Fibroblast of pulmonary artery (primary cell): ENCODE data around the gene BEAN1.
A peak's percentile ranks its signal among the peaks of the same experiment; 100 is the strongest.

Experiments used
- DNase-seq: peaks from one replicate; pipeline ENCODE4 v3.0.0-alpha.2; 2010; ENCODE audit warnings: low read depth
- H3K4me3 ChIP-seq: replicated peaks from 2 replicates; pipeline ENCODE4 v1.5.1; 2011; ENCODE audit warnings: low read depth, mild to moderate bottlenecking, control low read depth, low read length, moderate library complexity
- TF ChIP-seq, protein P1 (sequence below): IDR thresholded peaks from 2 replicates; pipeline ENCODE4 v1.5.1; 2011; ENCODE audit warnings: mild to moderate bottlenecking, control low read depth, low read length, inconsistent platforms; ENCODE audit errors: missing control alignments

Gene BEAN1

DNA sequence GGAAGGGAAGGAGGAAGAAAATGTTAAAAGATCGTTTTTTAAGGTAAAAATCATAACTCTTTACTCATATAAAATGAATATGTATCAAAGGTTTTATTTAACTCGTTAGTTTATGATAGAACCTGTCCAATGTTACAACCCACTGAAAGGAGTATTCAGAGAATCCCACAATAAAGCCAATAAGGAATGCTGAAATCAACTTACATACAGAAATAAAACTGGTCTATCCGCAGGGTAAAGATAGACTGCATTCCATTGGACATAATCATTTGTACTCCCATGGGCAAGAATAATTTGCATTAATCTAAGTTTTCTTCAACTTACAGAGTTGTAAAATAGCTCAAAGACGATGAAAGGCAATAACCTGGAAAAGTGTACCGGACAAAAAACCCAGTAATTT lies 17.9 kb upstream of the BEAN1 start:
- peak; percentile 78 for DNase-seq
- H3K4me3 ChIP-seq: peak overlapping the region; percentile 43
- TF ChIP-seq, protein P1, sequence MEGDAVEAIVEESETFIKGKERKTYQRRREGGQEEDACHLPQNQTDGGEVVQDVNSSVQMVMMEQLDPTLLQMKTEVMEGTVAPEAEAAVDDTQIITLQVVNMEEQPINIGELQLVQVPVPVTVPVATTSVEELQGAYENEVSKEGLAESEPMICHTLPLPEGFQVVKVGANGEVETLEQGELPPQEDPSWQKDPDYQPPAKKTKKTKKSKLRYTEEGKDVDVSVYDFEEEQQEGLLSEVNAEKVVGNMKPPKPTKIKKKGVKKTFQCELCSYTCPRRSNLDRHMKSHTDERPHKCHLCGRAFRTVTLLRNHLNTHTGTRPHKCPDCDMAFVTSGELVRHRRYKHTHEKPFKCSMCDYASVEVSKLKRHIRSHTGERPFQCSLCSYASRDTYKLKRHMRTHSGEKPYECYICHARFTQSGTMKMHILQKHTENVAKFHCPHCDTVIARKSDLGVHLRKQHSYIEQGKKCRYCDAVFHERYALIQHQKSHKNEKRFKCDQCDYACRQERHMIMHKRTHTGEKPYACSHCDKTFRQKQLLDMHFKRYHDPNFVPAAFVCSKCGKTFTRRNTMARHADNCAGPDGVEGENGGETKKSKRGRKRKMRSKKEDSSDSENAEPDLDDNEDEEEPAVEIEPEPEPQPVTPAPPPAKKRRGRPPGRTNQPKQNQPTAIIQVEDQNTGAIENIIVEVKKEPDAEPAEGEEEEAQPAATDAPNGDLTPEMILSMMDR: no peak

DNA sequence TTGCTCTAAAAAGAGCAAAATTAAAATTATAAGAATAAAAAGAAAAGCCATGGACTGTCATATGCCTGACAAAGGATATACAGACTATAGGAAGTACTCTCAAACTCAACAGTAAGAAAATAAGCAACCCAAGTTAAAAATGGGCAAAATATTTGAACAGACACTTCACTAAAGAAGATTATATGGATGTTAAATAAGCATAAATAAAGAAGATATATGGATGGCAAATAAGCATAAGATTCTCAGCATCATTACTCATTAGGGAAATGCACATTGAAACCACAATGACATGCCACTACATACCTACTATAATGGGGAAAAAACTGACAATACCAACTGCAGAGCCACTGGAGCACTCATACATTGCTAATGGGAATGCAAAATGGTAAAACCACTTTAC lies 14.9 kb upstream of the BEAN1 start:
- TF ChIP-seq, protein P1: no peak
- no peak overlapping the region for H3K4me3 ChIP-seq
- DNase-seq: no peak

DNA sequence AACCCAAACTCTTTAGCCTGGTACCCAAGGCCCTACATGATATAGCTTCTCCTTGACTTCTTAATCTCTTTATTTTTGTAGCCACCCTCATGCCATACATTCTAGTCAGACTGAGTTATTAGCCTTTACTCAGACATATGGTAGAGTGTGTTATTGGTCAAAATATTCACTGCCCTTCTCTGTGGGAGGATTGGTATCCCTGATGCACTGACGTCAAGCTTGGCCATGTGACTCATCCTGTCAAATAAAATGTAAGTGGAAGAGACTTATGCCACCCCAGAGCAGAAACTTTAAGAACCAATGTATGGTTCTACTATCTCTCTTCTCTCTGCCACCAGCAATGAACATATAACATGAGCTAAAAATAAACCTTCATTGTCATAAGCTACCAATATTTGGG lies 12.2 kb upstream of the BEAN1 start:
- TF ChIP-seq, protein P1: no peak
- no peak for DNase-seq
- H3K4me3 ChIP-seq: no peak overlapping the region

DNA sequence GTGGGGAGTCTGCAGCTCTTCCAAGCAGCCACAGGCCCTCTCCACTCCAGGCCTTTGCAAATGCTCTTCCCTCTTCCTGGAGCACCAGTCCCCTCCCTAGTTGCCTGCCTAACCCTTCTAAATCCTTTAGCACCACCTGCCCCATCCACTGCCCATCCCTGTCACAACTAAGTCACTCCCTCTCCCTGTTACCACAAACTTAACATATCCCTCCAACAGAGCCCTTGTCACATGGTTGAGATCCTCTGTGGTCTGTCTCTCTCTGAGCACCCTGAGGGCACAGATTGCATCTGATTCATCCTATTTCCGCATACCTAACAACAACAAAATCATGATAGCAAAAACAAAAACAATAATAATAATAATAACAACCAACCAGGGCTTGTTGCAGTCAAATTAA lies 11.0 kb upstream of the BEAN1 start:
- no peak for DNase-seq
- TF ChIP-seq, protein P1: no peak
- H3K4me3 ChIP-seq: no peak overlapping the region

DNA sequence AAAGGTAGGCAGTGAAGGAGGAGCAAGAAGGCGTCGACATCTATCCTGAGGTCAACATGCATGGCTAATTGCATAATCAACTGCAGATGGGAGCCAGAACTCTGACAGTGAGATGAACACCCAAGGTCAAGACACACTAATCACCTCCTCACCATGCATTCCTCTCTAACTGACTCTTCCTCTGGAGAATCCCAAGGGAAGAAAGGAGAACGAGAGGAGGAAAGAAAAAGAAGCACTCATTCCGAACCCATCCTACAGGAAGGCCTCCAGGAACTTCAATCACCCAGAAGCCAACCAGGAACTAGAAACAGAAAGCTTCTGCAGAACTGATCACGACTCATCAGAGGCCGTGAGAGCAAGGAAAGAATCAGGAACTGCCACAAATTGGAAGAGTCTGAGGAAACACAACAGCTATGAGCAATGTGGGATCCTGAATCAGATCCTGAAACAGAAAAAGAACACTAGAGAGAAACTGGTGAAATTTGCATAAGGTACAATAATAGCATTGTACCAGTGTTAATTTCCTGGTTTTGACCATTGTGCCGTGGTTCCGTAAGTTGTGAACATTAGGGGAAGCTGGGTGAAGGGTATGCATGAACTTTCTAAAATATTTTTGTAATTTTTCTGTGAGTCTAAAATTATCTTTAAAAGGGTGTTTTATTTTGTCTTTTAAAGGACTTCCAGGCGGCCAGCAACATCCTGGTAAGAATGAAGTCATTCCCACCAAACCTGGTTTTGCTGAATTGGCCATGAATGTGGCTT lies 10.0 kb upstream of the BEAN1 start:
- H3K4me3 ChIP-seq: no peak overlapping the region
- TF ChIP-seq, protein P1: no peak

DNA sequence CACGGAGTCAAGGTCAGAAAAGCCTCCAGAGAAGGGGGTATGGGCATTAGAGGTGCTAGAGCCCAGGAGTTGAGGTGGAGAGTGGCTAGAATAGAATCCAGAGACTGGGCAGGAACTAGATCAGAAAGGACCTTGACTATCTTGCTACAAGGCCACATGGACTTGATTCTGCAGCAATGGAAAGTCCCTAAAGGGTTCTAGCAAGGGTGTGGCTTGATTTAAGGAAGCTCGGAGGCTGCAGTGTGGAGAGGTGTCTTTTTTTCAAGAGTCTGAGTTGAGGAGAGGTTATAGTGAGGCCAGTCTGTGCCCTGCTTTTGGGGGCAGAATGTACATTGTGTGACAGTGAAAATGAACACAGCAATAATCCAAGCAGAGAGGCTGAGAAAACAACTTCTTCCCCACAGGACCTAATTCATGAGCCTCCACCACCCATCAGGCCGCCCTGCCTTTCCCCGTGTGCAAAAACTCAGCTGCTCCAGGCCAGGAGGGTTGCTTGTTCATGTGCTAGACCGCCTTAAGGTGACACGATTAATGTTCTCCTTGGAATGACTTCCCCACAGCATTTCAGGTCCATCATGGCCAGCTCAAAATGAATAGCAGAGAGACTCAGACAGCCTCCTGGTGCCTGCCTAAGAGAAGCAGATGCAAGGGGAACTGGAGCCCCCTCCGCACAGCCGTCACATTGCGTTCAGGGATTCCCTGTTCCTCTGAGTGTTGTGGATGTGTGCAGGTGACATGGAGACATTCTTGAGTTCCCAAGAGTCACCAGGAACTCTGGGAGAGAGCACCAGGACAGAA lies 8.7 kb upstream of the BEAN1 start:
- H3K4me3 ChIP-seq: no peak overlapping the region
- TF ChIP-seq, protein P1: no peak
- no peak for DNase-seq

More for the DNA sequence above, 10.0 kb upstream of the BEAN1 start:
- no peak for DNase-seq

DNA sequence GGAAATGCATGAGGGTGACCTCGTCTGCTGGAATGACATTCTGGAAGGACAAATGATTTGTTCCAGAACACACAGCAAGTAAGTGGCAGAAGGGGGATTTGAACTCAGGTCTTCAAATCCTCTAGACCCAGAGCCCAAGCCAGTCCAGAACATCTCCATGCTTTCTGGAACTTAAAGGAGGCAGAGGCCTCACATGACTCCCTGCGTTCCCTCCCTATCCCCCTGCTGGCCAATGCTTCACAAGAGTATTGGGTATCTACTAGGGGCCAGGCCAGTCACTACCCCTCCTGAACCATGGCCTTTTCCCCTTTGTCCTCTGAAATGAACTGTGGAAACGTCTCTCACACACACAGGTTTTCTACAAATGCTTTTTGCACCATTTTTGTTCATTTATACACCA lies 7.6 kb upstream of the BEAN1 start:
- no peak overlapping the region for H3K4me3 ChIP-seq
- TF ChIP-seq, protein P1: no peak
- no peak for DNase-seq
